ENCODE measurements around the gene PECR.

- TF ChIP-seq POLR2AphosphoS5 (IDR thresholded peaks at IDR 0.05) (no peak), CTCF (IDR thresholded peaks at IDR 0.05 in 8 of 11, conservative IDR thresholded peaks at IDR 0.05 in 3 of 11) (no peak), POLR2A (IDR thresholded peaks at IDR 0.05) (no peak)
Measured at GRCh38 chr2:216117561-216118340, 36.1 kb upstream of the PECR start.

All from spleen (tissue), 7 donors.